ENCODE measurements around the gene DEDD.

DNA sequence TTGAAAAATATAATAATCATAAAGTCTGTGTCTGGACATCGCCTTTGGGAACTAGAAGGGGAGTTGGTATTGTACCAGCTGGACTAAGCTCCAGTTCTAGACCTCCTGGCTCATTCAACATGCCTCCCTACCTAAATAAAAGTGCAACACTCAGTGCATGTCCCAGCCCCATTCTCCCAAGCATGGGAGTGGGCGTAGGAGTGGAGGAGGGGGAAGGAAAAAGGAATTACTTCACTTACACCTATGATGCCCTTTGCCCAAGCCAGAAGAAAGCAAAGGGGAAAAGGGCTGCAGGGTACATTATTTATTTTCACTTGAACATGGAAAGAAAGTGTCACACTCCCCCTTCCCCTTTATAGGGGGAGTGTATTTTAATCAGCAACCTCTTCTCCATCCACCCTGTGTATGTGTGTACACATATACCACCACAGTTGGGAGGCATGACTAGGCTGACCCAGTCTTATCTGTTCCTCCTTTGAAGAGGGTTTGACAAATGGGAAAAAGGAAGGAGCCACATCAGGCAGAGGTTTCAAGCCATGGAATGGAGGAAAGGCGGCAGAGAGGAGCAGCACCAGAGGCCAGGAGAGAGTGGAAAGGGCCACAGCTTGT, 11.3 kb downstream of the DEDD start:
- TF ChIP-seq POLR2A (IDR thresholded peaks at IDR 0.05; ENCODE audit: low read depth, low read length) (no peak), POLR2AphosphoS5 (IDR thresholded peaks at IDR 0.05; ENCODE audit: low read depth, low read length) (no peak), PAX5 (IDR thresholded peaks at IDR 0.05; ENCODE audit: insufficient read depth, low read length, severe bottlenecking) (no peak), TAF1 (IDR thresholded peaks at IDR 0.05; ENCODE audit: low read depth, low read length) (no peak), SPI1 (IDR thresholded peaks at IDR 0.05; ENCODE audit: low read depth, low read length) (no peak), POU2F2 (IDR thresholded peaks at IDR 0.05; ENCODE audit: low read depth, low read length) (no peak)

All from GM12891 (cell line).